B cell (primary cell): ENCODE results near the gene FAM53A. TPM values are rescaled to one million over a fixed set of nuclear protein-coding genes. Genes with fewer than 3 reads are reported as not detected.

Experiments
- ATAC-seq: fragments of 200-7000 bp; cut with Tn5 transposase; one replicate; pipeline ENCODE4 v1.10.0; 2021; ENCODE audit warnings: low read depth, mild to moderate bottlenecking, moderate number of reproducible peaks, moderate library complexity
- CTCF ChIA-PET: fragments of 350-600 bp; sonication (Branson Sonifier 250); formaldehyde crosslinking; loops from one replicate; lab custom pipeline; 2021; ENCODE audit warnings: antibody characterized with exemption, inconsistent platforms; lab: Charles Lee
- POLR2A ChIA-PET: fragments of 350-600 bp; sonication (Branson Sonifier 250); formaldehyde crosslinking; loops from one replicate; lab custom pipeline; 2021; ENCODE audit warnings: antibody characterized with exemption; lab: Charles Lee
- DNase-seq: peaks from one replicate; pipeline ENCODE4 v3.0.0; 2013
- H2AFZ ChIP-seq: 2 replicates; pipeline ENCODE4 v1.6.1; 2012; ENCODE audit warnings: mild to moderate bottlenecking, low read depth, low read length; ENCODE audit not compliant: insufficient read depth, poor library complexity, severe bottlenecking
- H3K27ac ChIP-seq, 2 donors: 1 replicate in 1 of 2; 2 replicates in 1 of 2; pipeline ENCODE4 v1.5.1; 2012 to 2013; ENCODE audit warnings: low read length in 2 of 2, mild to moderate bottlenecking in 2 of 2, moderate library complexity in 1 of 2
- H3K27me3 ChIP-seq, 4 experiments: fragments of 200-600 bp in 1 of 4; sonication (generic) in 1 of 4; replicated peaks in 1 of 4; 1 replicate in 2 of 4; 2 replicates in 2 of 4; pipeline versions ENCODE4 v1.6.1 to v1.7.0; 2013 to 2016; ENCODE audit warnings: low read length in 3 of 4, mild to moderate bottlenecking in 2 of 4, mixed read lengths in 1 of 4, moderate library complexity in 1 of 4; ENCODE audit not compliant: insufficient read depth in 4 of 4, control insufficient read depth in 3 of 4; ENCODE audit errors: control extremely low read depth in 1 of 4
- H3K36me3 ChIP-seq, 2 experiments: replicated peaks in 1 of 2; 1 replicate in 1 of 2; 2 replicates in 1 of 2; pipeline versions ENCODE4 v1.6.1 to v1.7.1; 2013; ENCODE audit warnings: low read length in 1 of 2; ENCODE audit not compliant: insufficient read depth in 2 of 2, control insufficient read depth in 1 of 2; ENCODE audit errors: control extremely low read depth in 1 of 2, extremely low read depth in 1 of 2
- H3K4me1 ChIP-seq, 2 donors: fragments of 200-600 bp in 1 of 2; sonication (generic) in 1 of 2; 1 replicate in 1 of 2; 2 replicates in 1 of 2; pipeline versions ENCODE4 v1.5.1 to v1.6.1; 2013 to 2017; ENCODE audit warnings: low read length in 2 of 2; ENCODE audit not compliant: control insufficient read depth in 2 of 2, insufficient read depth in 2 of 2
- H3K4me2 ChIP-seq: replicated peaks from 2 replicates; pipeline ENCODE3; 2012; ENCODE audit warnings: mild to moderate bottlenecking, low read depth, low read length; ENCODE audit not compliant: poor library complexity, severe bottlenecking
- H3K4me3 ChIP-seq, 5 experiments: fragments of 200-600 bp in 1 of 5; sonication (generic) in 1 of 5; 1 replicate in 3 of 5; 2 replicates in 2 of 5; pipeline versions ENCODE4 v1.5.1 to v1.7.0; 2011 to 2016; ENCODE audit warnings: low read length in 4 of 5, mild to moderate bottlenecking in 4 of 5, low read depth in 2 of 5, control low read depth in 1 of 5, moderate library complexity in 1 of 5; ENCODE audit not compliant: insufficient read depth in 1 of 5; ENCODE audit errors: control extremely low read depth in 1 of 5, extremely low read depth in 1 of 5
- H3K79me2 ChIP-seq: fragments of 200-600 bp; sonication (generic); one replicate; pipeline ENCODE4 v1.6.0; 2016; ENCODE audit warnings: low read length; ENCODE audit not compliant: control insufficient read depth, insufficient read depth
- H3K9ac ChIP-seq: fragments of 200-600 bp; sonication (generic); 2 replicates; pipeline ENCODE4 v1.6.1; 2017; ENCODE audit warnings: mild to moderate bottlenecking, low read length, moderate library complexity
- H3K9me3 ChIP-seq, 3 donors: one replicate each; pipeline versions ENCODE4 v1.6.1 to v1.7.1; 2013; ENCODE audit warnings: low read length in 2 of 3; ENCODE audit not compliant: control insufficient read depth in 2 of 3, insufficient read depth in 1 of 3; ENCODE audit errors: control extremely low read depth in 1 of 3
- H4K20me1 ChIP-seq: 2 replicates; pipeline ENCODE4 v1.6.0; 2012; ENCODE audit warnings: mild to moderate bottlenecking, low read length; ENCODE audit not compliant: insufficient read depth, control insufficient read depth, poor library complexity, severe bottlenecking
- H3K27ac Mint-ChIP-seq: one replicate; pipeline ENCODE4 v1.8.0; 2021; ENCODE audit warnings: mixed read lengths
- H3K27me3 Mint-ChIP-seq: one replicate; pipeline ENCODE4 v1.8.0; 2021; ENCODE audit warnings: mixed read lengths
- H3K4me1 Mint-ChIP-seq: one replicate; pipeline ENCODE4 v1.8.0; 2021; ENCODE audit warnings: mixed read lengths
- H3K4me3 Mint-ChIP-seq: one replicate; pipeline ENCODE4 v1.8.0; 2021; ENCODE audit warnings: mixed read lengths
- H3K9me3 Mint-ChIP-seq: one replicate; pipeline ENCODE4 v1.8.0; 2022; ENCODE audit warnings: mixed read lengths; ENCODE audit not compliant: insufficient read depth
- EZH2 ChIP-seq: IDR thresholded peaks from 2 replicates; pipeline ENCODE4 v1.6.1; 2012; ENCODE audit warnings: borderline replicate concordance, low read depth, mild to moderate bottlenecking, moderate library complexity, low read length; ENCODE audit not compliant: insufficient read depth, poor library complexity, severe bottlenecking
- WGBS: methylation state at CpG from one replicate; pipeline ENCODE4 v1.1.5; 2013; ENCODE audit warnings: missing lambda C conversion rate; ENCODE audit not compliant: insufficient coverage; 5-methylcytosine and 5-hydroxymethylcytosine counted together
- intact Hi-C: fragments of 100-400 bp; cut with micrococcal nuclease; formaldehyde crosslinking; loops from one replicate; pipeline ENCODE4 v1.10.0; 2022
- polyA plus RNA-seq: library from polyadenylated mRNA; depleted of rRNA; stranded (reverse); fragments of >200 nt; gene quantifications from 2 replicates; pipeline ENCODE4 v1.2.3, GENCODE V29; 2012
- total RNA-seq, 2 donors: library from RNA; stranded (reverse); fragments of 120-200 nt in 1 of 2; gene quantifications; 1 replicate in 1 of 2; 2 replicates in 1 of 2; pipeline versions ENCODE4 v1.2.3 to v1.2.4, GENCODE V29; 2013 to 2022
- TF ChIP-seq, protein P1 (sequence below): fragments of 200-600 bp; IDR thresholded peaks from one replicate; pipeline ENCODE4 v1.8.0; 2022; ENCODE audit warnings: antibody characterized with exemption, mild to moderate bottlenecking

Gene FAM53A
- total and polyA plus RNA-seq, 2 donors (not counting 1 experiment from before 2014, with no cell fraction given), result 2.2 to 4.2 TPM

DNA sequence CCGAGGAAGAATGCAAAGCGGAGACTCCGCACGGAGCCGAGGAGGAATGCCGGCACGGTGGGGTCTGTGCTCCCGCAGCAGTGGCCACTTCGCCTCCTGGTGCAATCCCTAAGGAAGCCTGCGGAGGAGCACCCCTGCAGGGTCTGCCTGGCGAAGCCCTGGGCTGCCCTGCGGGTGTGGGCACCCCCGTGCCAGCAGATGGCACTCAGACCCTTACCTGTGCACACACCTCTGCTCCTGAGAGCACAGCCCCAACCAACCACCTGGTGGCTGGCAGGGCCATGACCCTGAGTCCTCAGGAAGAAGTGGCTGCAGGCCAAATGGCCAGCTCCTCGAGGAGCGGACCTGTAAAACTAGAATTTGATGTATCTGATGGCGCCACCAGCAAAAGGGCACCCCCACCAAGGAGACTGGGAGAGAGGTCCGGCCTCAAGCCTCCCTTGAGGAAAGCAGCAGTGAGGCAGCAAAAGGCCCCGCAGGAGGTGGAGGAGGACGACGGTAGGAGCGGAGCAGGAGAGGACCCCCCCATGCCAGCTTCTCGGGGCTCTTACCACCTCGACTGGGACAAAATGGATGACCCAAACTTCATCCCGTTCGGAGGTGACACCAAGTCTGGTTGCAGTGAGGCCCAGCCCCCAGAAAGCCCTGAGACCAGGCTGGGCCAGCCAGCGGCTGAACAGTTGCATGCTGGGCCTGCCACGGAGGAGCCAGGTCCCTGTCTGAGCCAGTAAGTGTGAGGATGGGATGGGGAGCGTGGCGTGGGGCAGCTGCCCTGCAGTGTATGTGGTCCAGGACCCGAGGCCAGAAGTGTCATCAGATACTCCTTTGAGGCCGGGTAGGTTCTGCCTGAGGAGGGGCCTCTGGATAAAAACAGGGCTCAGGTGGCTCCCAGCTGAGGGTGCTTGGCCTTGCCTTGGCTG lies 44.2 kb upstream of the FAM53A start:
- Mint-ChIP-seq H3K27ac (peak overlapping the region; percentile 20), H3K27me3 (no peaks in the 10 kb centered on the region), H3K4me1 (peaks cover 24% of the 10 kb centered on the region), H3K9me3 (no peaks in the 10 kb centered on the region), H3K4me3 (no peak overlapping the region)
- CTCF ChIA-PET, result interaction anchor here (1.0 to 14.7 kb wide), 3 partner anchors 16 to 35 kb away, joined by 3 to 503 read pairs (median 5); partner anchors contain the start of gene SLBP
- no peak overlapping the region for H3K4me2 ChIP-seq
- peaks cover 30 to 33% of the 10 kb centered on the region in 2 donors for H3K4me1 ChIP-seq
- ATAC-seq, result no peak
- no peak overlapping the region for H3K4me3 ChIP-seq
- 96% methylated on average over 30 of the region's 31 CpGs for WGBS
- H2AFZ ChIP-seq, result no peak overlapping the region
- H3K79me2 ChIP-seq, result peaks cover 71% of the 10 kb centered on the region
- DNase-seq, result no peak
- peaks cover 4 to 48% of the 10 kb centered on the region in 2 experiments for H3K36me3 ChIP-seq
- POLR2A ChIA-PET, result no interaction called here
- H3K27ac ChIP-seq, result no peak overlapping the region
- H3K9me3 ChIP-seq, result no peaks in the 10 kb centered on the region
- peaks cover 21% of the 10 kb centered on the region for H4K20me1 ChIP-seq
- H3K9ac ChIP-seq, result no peak overlapping the region
- no peaks in the 10 kb centered on the region for H3K27me3 ChIP-seq
- TF ChIP-seq, protein P1, sequence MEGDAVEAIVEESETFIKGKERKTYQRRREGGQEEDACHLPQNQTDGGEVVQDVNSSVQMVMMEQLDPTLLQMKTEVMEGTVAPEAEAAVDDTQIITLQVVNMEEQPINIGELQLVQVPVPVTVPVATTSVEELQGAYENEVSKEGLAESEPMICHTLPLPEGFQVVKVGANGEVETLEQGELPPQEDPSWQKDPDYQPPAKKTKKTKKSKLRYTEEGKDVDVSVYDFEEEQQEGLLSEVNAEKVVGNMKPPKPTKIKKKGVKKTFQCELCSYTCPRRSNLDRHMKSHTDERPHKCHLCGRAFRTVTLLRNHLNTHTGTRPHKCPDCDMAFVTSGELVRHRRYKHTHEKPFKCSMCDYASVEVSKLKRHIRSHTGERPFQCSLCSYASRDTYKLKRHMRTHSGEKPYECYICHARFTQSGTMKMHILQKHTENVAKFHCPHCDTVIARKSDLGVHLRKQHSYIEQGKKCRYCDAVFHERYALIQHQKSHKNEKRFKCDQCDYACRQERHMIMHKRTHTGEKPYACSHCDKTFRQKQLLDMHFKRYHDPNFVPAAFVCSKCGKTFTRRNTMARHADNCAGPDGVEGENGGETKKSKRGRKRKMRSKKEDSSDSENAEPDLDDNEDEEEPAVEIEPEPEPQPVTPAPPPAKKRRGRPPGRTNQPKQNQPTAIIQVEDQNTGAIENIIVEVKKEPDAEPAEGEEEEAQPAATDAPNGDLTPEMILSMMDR, result no peak
- no peak for TF ChIP-seq EZH2
- intact Hi-C loops, result no loop called here
